Limb (tissue), 2 donors: ENCODE data around the gene DGCR2.
"Not testable (repeated sequence)": the region's sequence is repeated elsewhere in the genome, so short reads cannot be mapped to it uniquely, and the experiment has no call there.

Source experiments
- DNase-seq, 2 donors: peaks; one replicate each; pipeline ENCODE4 v3.0.0-alpha.2; 2016; ENCODE audit errors: extremely low spot score in 2 of 2

DGCR2 gene

GRCh38 chr22:19109198-19110063, 12.8 kb downstream of the DGCR2 start:
- DNase-seq = no peak

GRCh38 chr22:19108807-19109197, 13.4 kb downstream of the DGCR2 start:
- DNase-seq = no peak

- peak in 1 of 2 donors; percentile 29 for DNase-seq
Measured at GRCh38 chr22:19107730-19108074, 14.5 kb downstream of the DGCR2 start.

GRCh38 chr22:19106886-19107729, 15.1 kb downstream of the DGCR2 start:
- no peak for DNase-seq

- no peak for DNase-seq
Measured at GRCh38 chr22:19105867-19106802, 16.1 kb downstream of the DGCR2 start.

GRCh38 chr22:19105456-19105855, 16.8 kb downstream of the DGCR2 start:
- DNase-seq = no peak

GRCh38 chr22:19103880-19104821, 18.1 kb downstream of the DGCR2 start:
- DNase-seq = peak in 1 of 2 donors; percentile 21

- DNase-seq = peak in 1 of 2 donors; percentile 23
Measured at GRCh38 chr22:19098157-19098556, 24.1 kb downstream of the DGCR2 start.

- no peak for DNase-seq
Measured at GRCh38 chr22:19097518-19097917, 24.7 kb downstream of the DGCR2 start.

- no peak for DNase-seq
Measured at GRCh38 chr22:19096555-19096954, 25.7 kb downstream of the DGCR2 start.

- no peak for DNase-seq
Measured at GRCh38 chr22:19094393-19094997, 27.7 kb downstream of the DGCR2 start.

GRCh38 chr22:19092725-19093124, 29.5 kb downstream of the DGCR2 start:
- no peak for DNase-seq

- DNase-seq = no peak
Measured at GRCh38 chr22:19090586-19091127, 31.6 kb downstream of the DGCR2 start.

GRCh38 chr22:19090183-19090582, 32.0 kb downstream of the DGCR2 start:
- no peak for DNase-seq

GRCh38 chr22:19088866-19089595, 33.2 kb downstream of the DGCR2 start:
- DNase-seq = no peak

- DNase-seq = no peak
Measured at GRCh38 chr22:19086896-19087295, 35.3 kb downstream of the DGCR2 start.

GRCh38 chr22:19086417-19086816, 35.8 kb downstream of the DGCR2 start:
- DNase-seq = no peak

- peak in 1 of 2 donors; percentile 55 for DNase-seq
Measured at GRCh38 chr22:19085233-19085718, 36.9 kb downstream of the DGCR2 start.

GRCh38 chr22:19084586-19084985, 37.6 kb downstream of the DGCR2 start:
- not testable (repeated sequence) for DNase-seq
